ENCODE results near the gene RAB33B. TPM values are rescaled to one million over a fixed set of nuclear protein-coding genes. Genes with fewer than 3 reads are reported as not detected.

Gene RAB33B
- total and polyA plus RNA-seq, 4 donors: 3.8 to 24.8 (median 7.0) TPM

- TF ChIP-seq CTCF (IDR thresholded peaks at IDR 0.05; ENCODE audit: control extremely low read depth, extremely low read depth): no peak
- DNase-seq: no peak
- H3K9me3 ChIP-seq (ENCODE audit: control insufficient read depth in 4 of 4, insufficient read depth in 3 of 4, low read length in 3 of 4): no peaks in the 10 kb centered on the region
- H3K27ac ChIP-seq (ENCODE audit: low read depth in 1 of 2, low read length in 1 of 2): no peak overlapping the region
- peaks cover 17 to 39% (median 26%) of the 10 kb centered on the region in 4 donors for H3K36me3 ChIP-seq (ENCODE audit: control insufficient read depth in 4 of 4, insufficient read depth in 4 of 4, low read length in 4 of 4)
- H3K4me3 ChIP-seq: no peak overlapping the region
- WGBS, 2 donors: 17 to 28% methylated on average over 2 of the region's 2 CpGs
- peaks cover 0 to 4% (median 3%) of the 10 kb centered on the region in 5 donors for H3K4me1 ChIP-seq (ENCODE audit: control insufficient read depth in 5 of 5, insufficient read depth in 5 of 5, low read length in 5 of 5)
- no peak overlapping the region for H3K9ac ChIP-seq (ENCODE audit: insufficient read depth in 1 of 2, low read length in 2 of 2)
- ATAC-seq (ENCODE audit: insufficient read depth, low FRiP score): no peak
- peaks cover 0 to 2% (median 0%) of the 10 kb centered on the region in 3 donors for H3K27me3 ChIP-seq (ENCODE audit: control insufficient read depth in 3 of 3, insufficient read depth in 3 of 3, low read length in 2 of 3)
These were observed 71.5 kb downstream of the RAB33B start for GRCh38 chr4:139525414-139525813.

Small RNAs within 50 kb of the gene (small RNA-seq; reads per million reads assigned to genes)
- not detected for gene RF01225 (ENCODE audit: low replicate concordance)

Other genes starting within 250 kb of the RAB33B start
- gene MGARP, start 173.9 kb upstream of the RAB33B start, total RNA-seq: under 1 TPM; 0.26 to 0.46 TPM
- under 1 TPM; 0.17 to 0.87 TPM for gene MGARP, start 173.9 kb upstream of the RAB33B start, polyA plus RNA-seq
- 10 to 100 TPM; 35.1 to 41.3 TPM for gene NAA15, start 152.6 kb upstream of the RAB33B start, total RNA-seq
- 10 to 100 TPM in 1 of 2 donors, 1 to 10 TPM in 1; 5.7 to 10.5 TPM for gene NAA15, start 152.6 kb upstream of the RAB33B start, polyA plus RNA-seq
- 10 to 100 TPM; 45.0 to 46.9 TPM for gene NDUFC1, start 151.6 kb upstream of the RAB33B start, total RNA-seq
- 100 to 1,000 TPM in 1 of 2 donors, 10 to 100 TPM in 1; 57.2 to 122 TPM for gene NDUFC1, start 151.6 kb upstream of the RAB33B start, polyA plus RNA-seq
- 10 to 100 TPM; 34.2 to 35.7 TPM for gene SETD7, start 102.1 kb downstream of the RAB33B start, total RNA-seq
- gene SETD7, start 102.1 kb downstream of the RAB33B start, polyA plus RNA-seq: 10 to 100 TPM in 1 of 2 donors, 1 to 10 TPM in 1; 8.9 to 15.5 TPM
- 10 to 100 TPM; 51.7 to 54.1 TPM for gene MGST2, start 211.7 kb downstream of the RAB33B start, total RNA-seq
- 100 to 1,000 TPM in 1 of 2 donors, 10 to 100 TPM in 1; 66.1 to 171 TPM for gene MGST2, start 211.7 kb downstream of the RAB33B start, polyA plus RNA-seq